ENCODE measurements around the gene CCL26.

Gene CCL26

DNA sequence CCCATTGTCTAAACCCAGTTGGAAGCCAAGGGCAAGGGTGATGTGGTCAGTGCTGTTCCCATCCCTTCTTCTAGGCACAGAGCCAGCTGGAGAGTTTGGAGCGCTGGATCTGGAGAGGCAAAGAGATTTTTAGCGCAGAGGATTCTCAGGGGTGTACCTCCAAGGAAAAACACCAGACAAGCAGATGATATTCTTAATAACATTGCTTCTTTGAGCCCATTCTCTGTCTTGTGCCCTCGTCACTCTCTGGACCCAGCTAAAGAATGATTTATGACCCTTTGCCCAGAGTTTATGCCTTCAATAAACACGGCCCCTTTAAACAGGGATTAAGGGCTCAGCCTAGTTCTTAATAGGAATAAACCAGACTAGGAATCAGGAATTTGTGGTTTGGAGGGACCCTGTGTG, 28.6 kb downstream of the CCL26 start:
- no peak for TF ChIP-seq CTCF (IDR thresholded peaks at IDR 0.05; ENCODE audit: control insufficient read depth, insufficient read depth, low read depth, low read length, missing control alignments)
- DNase-seq (ENCODE audit: low read depth) = no peak
- H3K4me3 ChIP-seq (ENCODE audit: control insufficient read depth, low read depth, low read length) = no peak overlapping the region

DNA sequence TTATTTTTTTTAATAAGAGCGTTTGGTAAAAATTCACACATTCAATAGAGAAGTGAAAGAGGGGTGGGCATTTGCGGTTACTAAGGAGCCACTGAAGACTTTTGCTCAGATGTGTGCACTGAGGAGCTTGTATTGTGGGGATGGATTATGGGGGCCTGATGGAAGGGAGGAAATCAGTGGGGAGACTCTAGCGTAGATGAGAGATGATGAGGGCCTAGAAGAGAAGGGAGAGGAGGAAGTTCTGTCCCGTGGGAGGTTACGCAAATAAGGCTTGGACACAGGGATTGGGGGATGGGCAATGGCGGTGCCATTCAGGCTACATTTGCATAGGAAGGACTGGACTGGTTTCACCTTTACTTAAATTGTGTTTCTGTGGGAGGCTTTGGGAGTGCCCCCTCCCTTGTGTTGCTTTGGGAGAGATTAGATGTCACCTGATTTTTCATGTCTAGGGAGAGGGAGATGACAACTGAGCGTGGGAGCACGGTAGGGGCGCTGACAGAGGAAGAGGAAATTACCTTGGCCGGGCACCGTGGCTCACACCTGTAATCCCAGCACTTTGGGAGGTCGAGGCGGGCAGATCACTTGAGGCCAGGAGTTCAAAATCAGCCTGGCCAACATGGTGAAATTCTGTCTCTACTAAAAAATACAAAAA, 31.0 kb downstream of the CCL26 start:
- no peak overlapping the region for H3K4me3 ChIP-seq (ENCODE audit: control insufficient read depth, low read depth, low read length)

GRCh38 chr7:75739796-75740672, 32.0 kb downstream of the CCL26 start:
- no peak for DNase-seq (ENCODE audit: low read depth)
- no peak for TF ChIP-seq CTCF (IDR thresholded peaks at IDR 0.05; ENCODE audit: control insufficient read depth, insufficient read depth, low read depth, low read length, missing control alignments)
- H3K4me3 ChIP-seq (ENCODE audit: control insufficient read depth, low read depth, low read length) = peak overlapping the region; percentile 82

More for the DNA sequence above, 31.0 kb downstream of the CCL26 start:
- TF ChIP-seq CTCF (IDR thresholded peaks at IDR 0.05; ENCODE audit: control insufficient read depth, insufficient read depth, low read depth, low read length, missing control alignments) = no peak
- DNase-seq (ENCODE audit: low read depth) = no peak

DNA sequence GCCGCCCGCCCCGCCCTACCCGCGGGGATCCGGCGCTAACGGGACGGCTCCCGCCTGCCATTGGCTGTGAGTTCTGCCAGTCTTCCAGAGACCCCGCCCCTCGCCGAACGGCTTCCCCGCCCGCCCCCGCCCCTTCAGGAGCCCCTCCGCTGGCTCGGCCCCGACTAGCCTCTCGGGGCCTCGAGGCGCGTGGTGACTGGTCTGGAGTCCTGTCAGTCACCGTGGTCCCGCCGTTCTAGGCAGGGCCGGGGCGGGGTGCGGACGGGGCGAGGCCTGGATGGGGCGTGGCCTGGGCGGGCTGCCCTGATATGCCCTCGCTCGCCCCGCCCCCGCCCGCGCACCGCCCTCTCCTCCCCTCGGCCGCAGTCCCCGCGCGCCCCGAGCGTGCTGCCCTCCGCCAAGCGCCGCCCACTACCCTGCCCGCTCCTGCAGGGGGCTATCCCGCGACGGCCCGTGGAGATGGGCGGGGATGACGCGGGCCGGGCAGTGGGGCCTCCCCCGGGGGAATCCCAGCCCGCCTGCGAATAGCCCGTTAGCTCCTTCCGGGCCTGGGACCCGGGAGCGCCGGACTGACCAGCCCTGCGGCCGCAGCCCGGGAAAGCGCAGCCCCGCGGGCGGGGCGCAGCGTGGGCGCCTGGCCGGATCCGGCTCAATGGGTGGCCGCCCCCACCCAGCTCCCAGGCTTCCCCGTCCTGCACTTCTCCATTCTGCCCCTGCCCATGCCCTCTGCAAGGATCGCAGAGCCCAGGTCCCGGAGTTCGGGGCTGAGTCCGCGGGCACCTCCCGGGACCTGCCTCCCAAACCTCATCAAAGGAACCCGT, 32.8 kb downstream of the CCL26 start:
- peak overlapping the region; percentile 85 for H3K4me3 ChIP-seq (ENCODE audit: control insufficient read depth, low read depth, low read length)
- TF ChIP-seq CTCF (IDR thresholded peaks at IDR 0.05; ENCODE audit: control insufficient read depth, insufficient read depth, low read depth, low read length, missing control alignments) = no peak
- peak; percentile 94 for DNase-seq (ENCODE audit: low read depth)

DNA sequence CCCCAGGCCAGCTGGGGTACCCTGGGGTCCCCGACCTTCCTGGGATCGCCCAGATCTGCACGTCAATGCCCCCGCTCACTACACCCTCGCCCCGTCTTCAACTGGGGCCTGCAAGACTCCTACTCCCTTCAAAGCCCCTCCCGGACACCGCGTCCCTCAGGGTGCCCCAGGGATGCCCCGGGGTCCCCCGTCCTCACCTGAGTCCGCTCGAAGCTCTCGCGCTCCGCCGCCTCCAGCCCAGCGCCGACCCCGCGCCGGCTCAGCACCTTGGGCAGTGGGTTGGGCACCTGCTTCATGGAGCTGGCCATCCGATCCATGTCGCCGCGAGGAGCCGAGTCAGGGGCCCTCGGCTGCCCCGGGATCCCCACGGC, 33.4 kb downstream of the CCL26 start, which contains the start of gene HIP1:
Gene HIP1 (minus strand): TSS at position 338 of the 371 bp plus-strand sequence. CDS start 21 bp downstream, at position 317.
- no peak for TF ChIP-seq CTCF (IDR thresholded peaks at IDR 0.05; ENCODE audit: control insufficient read depth, insufficient read depth, low read depth, low read length, missing control alignments)
- H3K4me3 ChIP-seq (ENCODE audit: control insufficient read depth, low read depth, low read length) = peak within 1 kb of the TSS; percentile 85
- DNase-seq (ENCODE audit: low read depth) = no peak

- H3K4me3 ChIP-seq (ENCODE audit: control insufficient read depth, low read depth, low read length) = peak overlapping the region; percentile 85
- TF ChIP-seq CTCF (IDR thresholded peaks at IDR 0.05; ENCODE audit: control insufficient read depth, insufficient read depth, low read depth, low read length, missing control alignments) = no peak
- no peak for DNase-seq (ENCODE audit: low read depth)
Observed at GRCh38 chr7:75737856-75738603, 34.0 kb downstream of the CCL26 start.

Measured in AG09309 (cell line).